ENCODE data around the gene TREML1. TPM values are rescaled to one million over a fixed set of nuclear protein-coding genes. Genes with fewer than 3 reads are reported as not detected.

TREML1 gene
- polyA plus RNA-seq, 1 of the 3 experiments (the other 2 are of a cell fraction), result not detected

GRCh38 chr6:41159415-41160082 lies 5.4 kb upstream of the TREML1 start:
- TF ChIP-seq FOXM1 (IDR thresholded peaks at IDR 0.05; ENCODE audit: low read depth) (no peak), RCOR1 (IDR thresholded peaks at IDR 0.05; ENCODE audit: low read length) (no peak), FOSL2 (IDR thresholded peaks at IDR 0.05; ENCODE audit: borderline replicate concordance, low read depth) (no peak), USF2 (IDR thresholded peaks at IDR 0.05; ENCODE audit: borderline replicate concordance, low read depth, low read length) (no peak), CHD2 (IDR thresholded peaks at IDR 0.05; ENCODE audit: low read length, partially characterized antibody) (no peak), SMC3 (IDR thresholded peaks at IDR 0.05; ENCODE audit: low read depth, low read length) (no peak), MAX (IDR thresholded peaks at IDR 0.05; ENCODE audit: low read depth) (no peak), JUND (IDR thresholded peaks at IDR 0.05) (no peak), MEF2A (IDR thresholded peaks at IDR 0.05; ENCODE audit: borderline replicate concordance, low read depth) (no peak), GATA2 (CRISPR knock-in tag; IDR thresholded peaks at IDR 0.05) (no peak), RAD21 (IDR thresholded peaks at IDR 0.05; ENCODE audit: low read length) (no peak), TAF1 (IDR thresholded peaks at IDR 0.05; ENCODE audit: borderline replicate concordance, low read depth, low read length) (no peak), IRF3 (IDR thresholded peaks at IDR 0.05; ENCODE audit: low read depth, low read length) (no peak), POLR2AphosphoS5 (IDR thresholded peaks at IDR 0.05; ENCODE audit: low read depth, low read length) (no peak), USF1 (IDR thresholded peaks at IDR 0.05; ENCODE audit: borderline replicate concordance, low read depth) (no peak), NFIC (IDR thresholded peaks at IDR 0.05; ENCODE audit: borderline replicate concordance) (no peak), FOXJ3 (CRISPR knock-in tag; IDR thresholded peaks at IDR 0.05) (no peak), EZH2phosphoT487 (IDR thresholded peaks at IDR 0.05; ENCODE audit: borderline replicate concordance, low read depth) (no peak), EP300 (IDR thresholded peaks at IDR 0.05; ENCODE audit: borderline replicate concordance in 1 of 2, low read depth in 1 of 2, low read length in 1 of 2) (no peak)
- DNase-seq, result no peak
- Histone ChIP-seq H3K27ac (ENCODE audit: low read depth in 2 of 2, low read length in 1 of 2) (no peak overlapping the region), H3K36me3 (replicated peaks in 1 of 2; ENCODE audit: control insufficient read depth in 1 of 2, insufficient read depth in 2 of 2, low read length in 1 of 2) (no peaks in the 10 kb centered on the region), H2AFZ (ENCODE audit: low read depth) (no peak overlapping the region), H3K9me3 (no peaks in the 10 kb centered on the region), H3K4me2 (no peak overlapping the region), H3K9ac (no peak overlapping the region), H3F3A (replicated peaks; ENCODE audit: insufficient read depth) (no peaks in the 10 kb centered on the region), H4K20me1 (ENCODE audit: insufficient read depth) (no peaks in the 10 kb centered on the region), H3K4me1 (ENCODE audit: control insufficient read depth in 1 of 2, insufficient read depth in 2 of 2, low read depth in 1 of 2, low read length in 1 of 2) (no peaks in the 10 kb centered on the region), H3K79me2 (ENCODE audit: insufficient read depth) (no peaks in the 10 kb centered on the region), H3K9me2 (no peaks in the 10 kb centered on the region), H3K4me3 (ENCODE audit: low read depth in 2 of 2, low read length in 1 of 2) (no peak overlapping the region), H3K27me3 (ENCODE audit: insufficient read depth) (no peaks in the 10 kb centered on the region)
- WGBS (ENCODE audit: low lambda C conversion rate), result 50% methylated on average over 4 of the region's 12 CpGs
- ChIA-PET CTCF (no interaction called here), POLR2A (no interaction called here)
